ENCODE results near the gene SDR39U1. TPM values are rescaled to one million over a fixed set of nuclear protein-coding genes. Genes with fewer than 3 reads are reported as not detected.

Gene SDR39U1
- total RNA-seq, 2 donors from 2014 or later, result 36.6 to 45.7 TPM

DNA sequence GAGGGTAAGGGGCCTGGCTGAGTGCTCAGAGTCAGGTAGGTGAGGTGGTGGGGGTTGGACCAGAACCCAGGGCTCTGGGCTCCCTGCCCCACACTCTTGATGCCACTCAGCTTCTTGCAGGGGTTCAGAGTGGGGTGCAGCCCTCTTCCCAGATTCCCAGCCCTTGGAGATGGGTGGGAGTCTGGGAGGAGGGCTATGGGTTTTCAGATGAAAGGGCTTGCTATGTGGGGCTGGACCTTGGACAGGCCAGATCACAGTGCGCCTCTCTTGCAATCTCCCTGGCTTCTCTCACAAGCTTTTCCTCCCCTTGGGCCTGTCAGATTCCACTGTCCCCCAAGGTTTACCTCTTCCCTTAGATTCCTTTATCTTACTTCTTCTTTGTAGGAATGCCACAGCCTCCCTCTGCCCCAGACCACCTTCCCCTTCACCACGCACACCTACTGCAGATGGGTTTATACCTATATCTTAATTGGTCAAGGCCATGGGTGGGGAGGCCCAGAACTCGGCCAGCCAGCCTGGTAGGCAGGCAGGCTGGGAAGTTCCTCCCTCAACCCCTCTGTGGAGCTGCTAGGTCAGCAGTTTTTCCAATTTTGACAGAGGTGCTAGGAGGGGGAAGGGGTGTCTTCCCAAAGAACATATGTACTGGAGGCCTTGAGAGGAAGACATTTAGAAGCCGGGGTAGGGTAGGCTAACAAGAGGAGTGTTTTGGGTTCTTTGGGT, 42.4 kb downstream of the SDR39U1 start:
- H3K4me1 Mint-ChIP-seq, result peaks cover 5% of the 10 kb centered on the region
- peaks cover 10% of the 10 kb centered on the region for H3K27me3 Mint-ChIP-seq
- ATAC-seq (replicated peaks), result no peak
- no peaks in the 10 kb centered on the region for H3K36me3 Mint-ChIP-seq (ENCODE audit: low read depth)
- peak overlapping the region; percentile 63 for H3K4me3 Mint-ChIP-seq
- no peaks in the 10 kb centered on the region for H3K9me3 Mint-ChIP-seq
- H3K27ac Mint-ChIP-seq, result no peak overlapping the region

GRCh38 chr14:24399447-24399822, 43.1 kb downstream of the SDR39U1 start:
- peaks cover 10% of the 10 kb centered on the region for H3K27me3 Mint-ChIP-seq
- peak; percentile 6 for ATAC-seq (replicated peaks)
- H3K36me3 Mint-ChIP-seq (ENCODE audit: low read depth), result no peaks in the 10 kb centered on the region
- peak overlapping the region; percentile 63 for H3K4me3 Mint-ChIP-seq
- H3K27ac Mint-ChIP-seq, result peak overlapping the region; percentile 64
- H3K9me3 Mint-ChIP-seq, result no peaks in the 10 kb centered on the region
- peaks cover 5% of the 10 kb centered on the region for H3K4me1 Mint-ChIP-seq

- ATAC-seq (replicated peaks), result peak; percentile 55
- peaks cover 5% of the 10 kb centered on the region for H3K4me1 Mint-ChIP-seq
- H3K9me3 Mint-ChIP-seq, result no peaks in the 10 kb centered on the region
- H3K27me3 Mint-ChIP-seq, result peaks cover 4% of the 10 kb centered on the region
- H3K36me3 Mint-ChIP-seq (ENCODE audit: low read depth), result no peaks in the 10 kb centered on the region
- H3K27ac Mint-ChIP-seq, result peak within 1 kb of the TSS; percentile 64
- H3K4me3 Mint-ChIP-seq, result peak within 1 kb of the TSS; percentile 63
These were observed 43.7 kb downstream of the SDR39U1 start, which contains the start of gene NYNRIN for GRCh38 chr14:24398653-24399446. TSS of gene NYNRIN (plus strand) at chr14:24399003. CDS start at chr14:24399247, 244 bp downstream.

GRCh38 chr14:24398293-24398652, 44.3 kb downstream of the SDR39U1 start:
- Mint-ChIP-seq H3K27ac (no peak overlapping the region), H3K27me3 (peaks cover 3% of the 10 kb centered on the region), H3K36me3 (ENCODE audit: low read depth) (no peaks in the 10 kb centered on the region), H3K4me1 (peaks cover 5% of the 10 kb centered on the region), H3K4me3 (no peak overlapping the region), H3K9me3 (no peaks in the 10 kb centered on the region)
- no peak for ATAC-seq (replicated peaks)

- no peak for ATAC-seq (replicated peaks)
- Mint-ChIP-seq H3K36me3 (ENCODE audit: low read depth) (no peaks in the 10 kb centered on the region), H3K27me3 (peaks cover 3% of the 10 kb centered on the region), H3K4me1 (peaks cover 5% of the 10 kb centered on the region), H3K4me3 (no peak overlapping the region), H3K9me3 (no peaks in the 10 kb centered on the region), H3K27ac (no peak overlapping the region)
These were observed 44.8 kb downstream of the SDR39U1 start for GRCh38 chr14:24397639-24398292.

GRCh38 chr14:24395609-24396582, 46.7 kb downstream of the SDR39U1 start:
- H3K4me3 Mint-ChIP-seq, result no peak overlapping the region
- peaks cover 13% of the 10 kb centered on the region for H3K27me3 Mint-ChIP-seq
- H3K36me3 Mint-ChIP-seq (ENCODE audit: low read depth), result no peaks in the 10 kb centered on the region
- H3K9me3 Mint-ChIP-seq, result no peaks in the 10 kb centered on the region
- no peak for ATAC-seq (replicated peaks)
- peak overlapping the region; percentile 34 for H3K27ac Mint-ChIP-seq
- H3K4me1 Mint-ChIP-seq, result peaks cover 5% of the 10 kb centered on the region

DNA sequence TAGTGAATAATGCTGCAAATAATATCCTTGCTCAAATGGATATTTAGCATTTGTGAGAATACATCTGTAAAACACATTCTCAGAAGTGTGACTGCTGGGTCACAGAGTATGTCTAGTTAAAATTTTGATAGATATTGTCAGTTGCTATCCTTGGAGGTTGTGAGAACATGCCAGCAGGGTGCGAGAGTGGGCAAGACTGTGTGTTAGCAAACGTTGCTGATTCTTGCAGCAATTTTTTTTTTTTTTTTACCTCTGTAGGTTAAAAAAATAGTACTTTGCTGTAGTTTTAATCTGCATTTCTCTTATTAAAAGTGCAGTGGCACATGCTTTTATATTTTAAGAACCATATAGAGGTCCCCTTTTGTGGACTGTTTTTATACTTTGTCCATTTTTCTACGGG, 48.3 kb downstream of the SDR39U1 start:
- no peak overlapping the region for H3K4me3 Mint-ChIP-seq
- H3K27me3 Mint-ChIP-seq, result peaks cover 10% of the 10 kb centered on the region
- no peaks in the 10 kb centered on the region for H3K9me3 Mint-ChIP-seq
- H3K27ac Mint-ChIP-seq, result no peak overlapping the region
- H3K36me3 Mint-ChIP-seq (ENCODE audit: low read depth), result no peaks in the 10 kb centered on the region
- ATAC-seq (replicated peaks), result no peak
- peaks cover under 1% of the 10 kb centered on the region for H3K4me1 Mint-ChIP-seq

DNA sequence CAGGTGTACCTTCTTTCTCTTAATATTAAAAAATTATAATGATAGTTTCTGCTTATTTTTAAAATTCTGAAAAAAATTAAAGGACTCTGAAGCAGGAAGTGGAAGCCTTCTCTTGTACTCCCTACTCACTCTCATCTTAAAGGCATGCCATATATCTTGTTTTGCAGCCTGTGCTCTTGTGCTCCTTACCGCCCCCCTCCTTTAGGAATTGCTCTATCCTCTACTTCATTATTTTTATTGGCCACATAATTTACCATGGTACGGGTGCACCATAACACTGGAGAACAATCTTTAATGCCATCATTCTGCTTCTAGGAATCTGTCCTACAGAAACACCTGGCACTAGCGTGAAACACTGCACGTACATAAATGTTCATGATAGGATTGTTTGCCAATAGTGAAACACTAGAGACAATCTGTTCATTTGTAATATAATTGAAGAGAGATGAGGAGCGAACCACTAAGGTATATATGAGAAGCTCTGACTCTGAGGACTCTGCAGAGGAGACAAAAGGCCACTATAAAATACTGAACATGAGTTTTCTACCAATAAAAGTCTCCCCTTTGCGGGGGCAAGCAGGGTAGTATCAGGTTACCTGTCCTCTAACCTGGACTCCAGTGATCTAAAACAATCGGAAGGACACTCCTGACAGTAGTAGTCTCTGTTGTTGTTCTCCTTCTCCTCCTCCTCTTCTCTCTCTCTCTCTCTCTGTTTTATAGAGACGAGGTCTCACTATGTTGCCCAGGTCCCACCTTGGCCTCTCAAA, 50.1 kb downstream of the SDR39U1 start:
- Mint-ChIP-seq H3K27ac (no peak overlapping the region), H3K9me3 (no peaks in the 10 kb centered on the region), H3K4me3 (no peak overlapping the region), H3K36me3 (ENCODE audit: low read depth) (no peaks in the 10 kb centered on the region), H3K4me1 (no peaks in the 10 kb centered on the region), H3K27me3 (peaks cover 10% of the 10 kb centered on the region)
- ATAC-seq (replicated peaks), result no peak

DNA sequence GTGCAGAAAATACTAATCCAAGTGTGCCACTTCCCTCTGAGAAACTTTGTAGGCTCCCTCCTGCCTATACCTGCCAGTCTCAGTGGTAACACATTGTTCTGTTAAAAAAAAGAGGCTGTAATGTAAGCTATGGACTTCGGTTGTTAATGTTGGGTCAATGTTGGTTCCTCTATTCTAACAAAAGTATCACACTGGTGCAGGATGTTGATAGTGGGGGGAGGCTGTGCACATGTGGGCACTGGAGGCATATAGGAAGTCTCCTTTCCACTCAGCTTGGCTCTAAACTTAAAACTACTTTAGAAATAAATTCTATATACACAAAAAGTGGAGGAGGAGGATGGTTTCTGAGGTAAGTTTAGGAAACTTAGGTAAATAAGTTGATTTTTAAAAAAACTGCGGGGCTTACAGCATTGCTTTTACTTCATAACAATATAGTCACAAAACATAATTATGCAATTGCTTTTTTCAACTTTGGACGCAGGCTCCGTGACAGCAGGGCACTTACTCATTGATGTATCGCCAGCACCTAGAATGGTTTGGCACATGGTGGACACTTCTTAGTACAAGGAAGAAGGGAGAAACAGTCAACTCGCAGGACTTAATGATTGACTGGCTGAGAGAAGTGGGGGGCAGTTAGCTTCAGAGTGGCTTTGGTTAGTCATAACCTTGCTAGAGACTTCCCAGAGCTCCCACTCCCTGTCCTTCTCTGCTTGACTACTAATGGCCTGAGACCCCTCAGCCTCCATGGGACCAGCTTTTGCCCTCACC, 51.7 kb downstream of the SDR39U1 start:
- no peaks in the 10 kb centered on the region for H3K9me3 Mint-ChIP-seq
- ATAC-seq (replicated peaks), result no peak
- H3K27ac Mint-ChIP-seq, result no peak overlapping the region
- H3K36me3 Mint-ChIP-seq (ENCODE audit: low read depth), result no peaks in the 10 kb centered on the region
- no peaks in the 10 kb centered on the region for H3K4me1 Mint-ChIP-seq
- H3K4me3 Mint-ChIP-seq, result no peak overlapping the region
- peaks cover 10% of the 10 kb centered on the region for H3K27me3 Mint-ChIP-seq

Other genes starting within 250 kb of the SDR39U1 start
- gene TM9SF1, start 247.3 kb downstream of the SDR39U1 start, total RNA-seq, result 10 to 100 TPM; 28.6 to 33.4 TPM
- gene TSSK4, start 237.1 kb downstream of the SDR39U1 start, total RNA-seq, result under 1 TPM in 1 of 2 donors, not detected in 1; 0.82 TPM
- 10 to 100 TPM; 62.8 to 69.8 TPM for gene CHMP4A, start 229.3 kb downstream of the SDR39U1 start, total RNA-seq
- gene MDP1, start 226.7 kb downstream of the SDR39U1 start, total RNA-seq, result 1 to 10 TPM; 4.0 to 7.1 TPM
- 100 to 1,000 TPM; 128 to 243 TPM for gene NEDD8, start 210.4 kb downstream of the SDR39U1 start, total RNA-seq
- 10 to 100 TPM; 73.2 to 85.0 TPM for gene GMPR2, start 209.8 kb downstream of the SDR39U1 start, total RNA-seq
- 10 to 100 TPM; 61.4 to 76.4 TPM for gene TINF2, start 200.2 kb downstream of the SDR39U1 start, total RNA-seq
- gene TGM1, start 179.6 kb downstream of the SDR39U1 start, total RNA-seq, result 10 to 100 TPM; 16.1 to 18.2 TPM
- 10 to 100 TPM; 61.0 to 68.3 TPM for gene RABGGTA, start 171.2 kb downstream of the SDR39U1 start, total RNA-seq
- 10 to 100 TPM; 12.6 to 14.2 TPM for gene DHRS1, start 143.0 kb downstream of the SDR39U1 start, total RNA-seq
- 10 to 100 TPM; 21.2 to 42.2 TPM for gene NOP9, start 142.9 kb downstream of the SDR39U1 start, total RNA-seq
- 10 to 100 TPM; 14.9 to 28.1 TPM for gene CIDEB, start 134.8 kb downstream of the SDR39U1 start, total RNA-seq
- 10 to 100 TPM in 1 of 2 donors, 1 to 10 TPM in 1; 8.7 to 13.5 TPM for gene LTB4R2, start 132.6 kb downstream of the SDR39U1 start, total RNA-seq
- 10 to 100 TPM; 11.6 to 21.4 TPM for gene LTB4R, start 131.3 kb downstream of the SDR39U1 start, total RNA-seq
- 10 to 100 TPM in 1 of 2 donors, 1 to 10 TPM in 1; 2.3 to 10.5 TPM for gene ADCY4, start 107.7 kb downstream of the SDR39U1 start, total RNA-seq
- gene RIPK3, start 102.8 kb downstream of the SDR39U1 start, total RNA-seq, result 10 to 100 TPM; 12.9 to 17.4 TPM
- under 1 TPM in 1 of 2 donors, not detected in 1; 0.66 TPM for gene NFATC4, start 74.6 kb downstream of the SDR39U1 start, total RNA-seq
- under 1 TPM in 1 of 2 donors, not detected in 1; 0.04 TPM for gene NYNRIN, start 43.8 kb downstream of the SDR39U1 start, total RNA-seq
- gene CBLN3, start 13.1 kb downstream of the SDR39U1 start, total RNA-seq, result 10 to 100 TPM; 11.1 to 14.6 TPM
- 100 to 1,000 TPM in 1 of 2 donors, 10 to 100 TPM in 1; 64.3 to 132 TPM for gene KHNYN, start 12.8 kb downstream of the SDR39U1 start, total RNA-seq
- under 1 TPM in 1 of 2 donors, not detected in 1; 0.80 TPM for gene CMA1, start 65.5 kb upstream of the SDR39U1 start, total RNA-seq
- gene CTSG, start 133.5 kb upstream of the SDR39U1 start, total RNA-seq, result not detected
- 1 to 10 TPM; 3.7 to 6.5 TPM for gene GZMH, start 166.9 kb upstream of the SDR39U1 start, total RNA-seq
- 1,000 to 10,000 TPM; 1,048 to 1,422 TPM for gene GZMB, start 191.4 kb upstream of the SDR39U1 start, total RNA-seq